GM12872 (cell line): ENCODE results near the gene PPIL4.

Source experiments
- TF ChIP-seq, protein P1 (sequence below): IDR thresholded peaks from 3 replicates; pipeline ENCODE4 v1.5.1; 2011; ENCODE audit warnings: low read depth, mild to moderate bottlenecking, low read length, moderate library complexity; ENCODE audit not compliant: insufficient read depth

The PPIL4 gene

DNA sequence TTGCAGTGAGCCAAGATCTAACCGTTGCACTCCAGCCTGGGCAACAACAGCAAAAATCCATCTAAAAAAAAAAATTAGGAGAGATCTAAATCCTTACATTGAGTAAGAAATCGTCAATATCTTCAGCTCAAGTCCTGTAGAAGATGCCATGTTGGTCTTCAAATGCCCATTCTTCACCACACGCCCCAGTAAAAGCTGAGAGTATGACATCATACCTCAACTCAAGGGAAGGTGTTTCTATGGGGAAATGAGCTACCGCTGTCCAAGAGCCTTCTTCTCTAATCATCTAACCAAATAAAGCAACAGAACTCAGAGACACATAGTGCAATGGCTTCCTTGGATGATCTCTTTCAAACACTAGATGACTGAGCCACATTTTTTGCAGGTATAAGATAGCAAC is 58.5 kb downstream of the PPIL4 start:
- TF ChIP-seq, protein P1, sequence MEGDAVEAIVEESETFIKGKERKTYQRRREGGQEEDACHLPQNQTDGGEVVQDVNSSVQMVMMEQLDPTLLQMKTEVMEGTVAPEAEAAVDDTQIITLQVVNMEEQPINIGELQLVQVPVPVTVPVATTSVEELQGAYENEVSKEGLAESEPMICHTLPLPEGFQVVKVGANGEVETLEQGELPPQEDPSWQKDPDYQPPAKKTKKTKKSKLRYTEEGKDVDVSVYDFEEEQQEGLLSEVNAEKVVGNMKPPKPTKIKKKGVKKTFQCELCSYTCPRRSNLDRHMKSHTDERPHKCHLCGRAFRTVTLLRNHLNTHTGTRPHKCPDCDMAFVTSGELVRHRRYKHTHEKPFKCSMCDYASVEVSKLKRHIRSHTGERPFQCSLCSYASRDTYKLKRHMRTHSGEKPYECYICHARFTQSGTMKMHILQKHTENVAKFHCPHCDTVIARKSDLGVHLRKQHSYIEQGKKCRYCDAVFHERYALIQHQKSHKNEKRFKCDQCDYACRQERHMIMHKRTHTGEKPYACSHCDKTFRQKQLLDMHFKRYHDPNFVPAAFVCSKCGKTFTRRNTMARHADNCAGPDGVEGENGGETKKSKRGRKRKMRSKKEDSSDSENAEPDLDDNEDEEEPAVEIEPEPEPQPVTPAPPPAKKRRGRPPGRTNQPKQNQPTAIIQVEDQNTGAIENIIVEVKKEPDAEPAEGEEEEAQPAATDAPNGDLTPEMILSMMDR: no peak

DNA sequence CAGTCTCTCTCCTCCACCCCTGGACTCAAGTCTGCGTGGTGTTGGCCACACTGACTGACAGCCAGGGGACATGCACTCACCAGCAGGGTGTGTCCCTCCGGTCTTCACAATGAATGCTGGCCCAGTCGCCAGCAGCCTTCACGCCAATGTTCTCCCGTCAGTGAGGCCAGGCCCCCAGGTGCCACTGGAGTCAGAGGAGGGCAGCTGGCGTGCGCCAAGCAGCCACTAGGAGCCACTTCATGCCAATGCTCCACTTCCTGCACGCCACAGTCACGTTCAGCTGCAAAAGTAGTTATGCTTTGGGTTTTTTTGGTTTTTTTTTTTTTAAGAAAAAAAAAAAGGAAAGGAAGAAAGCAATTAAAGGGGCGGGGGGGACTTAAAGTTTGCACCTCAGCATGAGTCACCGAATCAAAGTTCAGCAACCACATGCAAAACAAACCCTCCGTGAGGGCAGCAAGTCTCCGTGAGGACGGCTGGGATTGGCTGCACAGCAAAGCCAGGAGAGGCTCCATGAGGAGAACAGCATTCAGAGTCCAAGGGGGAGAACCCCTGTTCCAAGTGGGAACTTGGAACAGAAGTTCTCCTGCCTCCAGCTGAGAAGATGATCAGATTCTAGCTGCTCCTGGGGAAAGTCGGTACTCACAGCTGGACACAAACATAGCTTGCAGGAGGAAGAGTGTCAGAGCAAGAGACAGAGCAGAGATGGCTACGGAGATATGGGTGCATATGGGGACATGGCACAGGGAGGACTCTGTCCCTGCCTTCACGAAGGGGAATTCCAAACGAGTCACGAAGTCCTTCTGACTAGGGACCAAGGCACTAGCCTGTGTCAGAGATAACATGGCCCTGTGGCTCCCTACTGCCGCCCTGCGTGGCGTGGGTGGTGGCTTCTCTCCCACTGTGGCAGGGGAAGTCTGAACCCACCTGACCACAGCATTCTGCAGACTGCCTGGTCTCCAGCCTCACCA is 60.8 kb downstream of the PPIL4 start, which contains the start of gene ZC3H12D:
Gene ZC3H12D, minus strand, starts transcription at position 282 of the 968 bp plus-strand sequence. CDS start 10,471 bp downstream, outside the sequence.
- TF ChIP-seq, protein P1: peak; percentile 74

DNA sequence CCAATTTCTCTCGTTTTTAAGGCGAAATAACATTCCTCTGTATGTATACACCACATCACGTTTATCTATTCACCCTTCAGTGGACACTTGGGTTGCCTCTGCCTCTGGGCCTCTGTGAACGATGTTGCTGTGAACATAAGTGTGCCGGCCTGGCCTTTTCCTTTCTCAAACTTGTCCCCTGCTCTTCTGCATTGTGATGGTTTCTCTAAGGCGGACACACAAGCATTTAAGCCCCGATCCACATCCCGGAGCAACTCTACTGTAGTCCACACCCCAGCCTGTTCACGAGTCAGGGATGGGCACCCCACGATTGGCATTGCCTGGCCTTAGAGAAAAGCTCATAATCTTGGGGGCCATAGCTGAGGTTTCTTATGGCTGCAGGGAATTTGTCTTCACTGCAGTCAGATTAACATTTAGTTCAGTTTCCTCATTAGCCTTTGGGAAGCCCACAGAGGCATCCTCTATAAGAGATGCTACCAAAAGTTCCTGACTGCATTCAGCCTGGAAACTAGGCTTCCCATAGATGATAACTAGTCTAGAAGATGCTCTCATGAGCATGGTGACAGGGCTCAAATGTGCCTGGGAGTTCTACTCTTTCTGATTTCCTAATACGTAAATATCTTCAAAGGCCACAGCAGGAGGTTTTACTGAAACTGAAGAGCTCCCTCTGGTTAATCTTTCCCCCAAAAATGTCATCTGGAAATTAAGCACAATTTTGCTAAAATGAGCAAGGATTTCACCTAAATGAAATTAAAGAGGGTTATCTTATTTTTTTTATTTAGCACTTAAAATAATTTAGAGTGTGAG is 61.8 kb downstream of the PPIL4 start:
- TF ChIP-seq, protein P1: no peak

DNA sequence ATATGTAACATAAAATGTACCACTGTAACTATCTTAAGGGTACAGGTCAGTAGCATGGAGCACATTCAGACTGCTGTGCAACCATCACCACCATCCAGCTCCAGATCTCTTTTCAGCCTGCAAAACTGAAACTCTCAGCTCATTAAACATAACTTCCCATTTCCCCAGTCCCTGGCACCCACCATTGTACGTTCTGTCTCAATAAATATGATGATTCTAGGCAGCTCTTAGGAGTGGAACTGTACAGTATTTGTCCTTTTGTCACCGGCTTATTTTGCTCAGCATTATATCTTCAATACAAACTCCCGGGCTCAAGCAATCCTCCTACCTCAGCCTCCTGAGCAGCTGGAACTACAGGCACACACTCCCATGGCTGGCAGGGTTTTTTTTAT is 62.5 kb downstream of the PPIL4 start:
- TF ChIP-seq, protein P1: no peak

DNA sequence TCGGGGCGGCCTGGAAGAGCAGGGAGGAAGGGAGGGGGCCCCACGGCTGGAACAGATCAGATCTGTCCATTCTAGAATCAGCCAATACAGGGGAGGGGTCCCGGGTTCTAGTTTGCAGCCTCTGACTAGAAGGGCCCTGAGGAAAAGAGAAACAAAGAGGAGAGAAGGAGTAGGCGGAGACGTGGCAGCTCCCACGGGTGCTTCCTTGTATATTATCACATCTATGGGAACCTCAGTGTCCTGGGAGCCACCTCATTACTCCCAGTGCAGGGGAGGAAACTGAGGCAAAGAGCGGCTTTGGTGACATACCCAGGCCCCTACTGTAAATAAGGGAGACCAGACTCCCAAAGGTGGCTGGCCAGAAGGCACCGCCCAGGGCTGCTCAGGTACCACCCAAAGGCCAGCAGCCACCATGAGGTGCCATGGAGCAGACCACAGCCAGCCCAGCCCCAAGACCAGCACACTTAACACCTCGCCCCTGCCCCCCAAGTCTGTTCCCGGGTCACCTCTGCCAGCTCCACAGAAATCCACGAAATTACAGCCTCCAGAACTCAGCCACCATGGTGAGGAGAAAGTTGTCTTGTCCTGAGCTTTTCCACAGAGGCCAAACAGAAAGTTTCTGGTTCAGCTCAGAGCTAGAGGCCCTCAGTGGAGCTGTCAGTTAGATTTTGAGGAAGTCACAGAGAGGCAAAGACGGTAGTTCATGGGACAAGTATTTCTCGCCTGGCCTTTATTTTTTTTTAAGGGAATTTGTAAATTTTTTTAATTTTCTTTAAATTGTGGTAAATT is 63.1 kb downstream of the PPIL4 start:
- TF ChIP-seq, protein P1: no peak

DNA sequence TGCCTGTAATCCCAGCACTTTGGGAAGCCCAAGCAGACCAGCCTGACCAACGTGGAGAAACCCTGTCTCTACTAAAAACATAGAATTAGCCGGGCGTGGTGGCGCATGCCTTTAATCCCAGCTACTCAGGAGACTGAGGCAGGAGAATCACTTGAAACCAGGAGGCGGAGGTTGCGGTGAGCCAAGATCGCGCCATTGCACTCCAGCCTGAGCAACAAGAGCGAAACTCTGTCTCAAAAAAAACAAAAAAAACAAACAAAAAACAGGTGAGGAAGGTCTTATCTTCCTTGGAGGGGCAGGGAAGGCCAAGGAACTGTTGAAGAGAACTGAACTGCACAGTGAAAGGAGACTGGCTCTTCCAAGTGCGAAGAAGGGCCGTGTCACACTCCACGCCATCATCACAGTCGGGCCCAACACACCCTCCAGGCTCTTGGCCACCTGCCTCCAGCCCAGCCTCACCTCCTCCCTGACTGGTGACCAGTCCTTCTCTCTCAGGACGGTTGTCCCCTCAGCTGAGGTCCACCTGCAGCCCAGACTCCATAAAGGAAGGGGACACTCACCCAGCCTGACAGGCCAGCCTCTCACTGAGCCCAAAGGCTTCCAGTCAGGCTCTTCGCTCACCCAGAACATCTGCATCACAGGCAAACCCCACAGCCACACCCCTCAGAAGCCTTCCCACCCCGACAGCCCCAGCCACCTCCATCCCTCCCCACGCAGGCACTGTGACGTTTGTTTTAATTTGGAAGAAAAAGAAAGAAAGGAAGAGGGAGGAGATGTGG is 65.2 kb downstream of the PPIL4 start:
- TF ChIP-seq, protein P1: no peak
